Ureter (tissue), 1 donor: ENCODE data around the gene CASP10. TPM values are rescaled to one million over a fixed set of nuclear protein-coding genes. Genes with fewer than 3 reads are reported as not detected.
A peak's percentile ranks its signal among the peaks of the same experiment; 100 is the strongest.

Source experiments
- DNase-seq: peaks from one replicate; pipeline ENCODE4 v3.0.0-alpha.2; 2020; ENCODE audit warnings: low spot score
- total RNA-seq: library from RNA; stranded (reverse); gene quantifications from one replicate; pipeline ENCODE4 v1.2.4, GENCODE V29; 2023
- donor health status: DM: yes; HTN: yes; CAD: no.

The CASP10 gene
- total RNA-seq, 1 donor from 2014 or later, result 16.6 TPM

GRCh38 chr2:201196003-201196402 lies 13.1 kb downstream of the CASP10 start:
- DNase-seq, result no peak

- no peak for DNase-seq
Measured at GRCh38 chr2:201196803-201197202, 13.9 kb downstream of the CASP10 start.

GRCh38 chr2:201197781-201198180 lies 14.8 kb downstream of the CASP10 start:
- no peak for DNase-seq

- DNase-seq, result no peak
Measured at GRCh38 chr2:201199847-201200246, 16.9 kb downstream of the CASP10 start.

- no peak for DNase-seq
Measured at GRCh38 chr2:201200345-201200744, 17.4 kb downstream of the CASP10 start.

- no peak for DNase-seq
Measured at GRCh38 chr2:201201371-201201770, 18.4 kb downstream of the CASP10 start.

- DNase-seq, result no peak
Measured at GRCh38 chr2:201203916-201204654, 21.1 kb downstream of the CASP10 start.

GRCh38 chr2:201204655-201205514 lies 21.9 kb downstream of the CASP10 start:
- DNase-seq, result no peak

GRCh38 chr2:201205515-201205849 lies 22.5 kb downstream of the CASP10 start:
- no peak for DNase-seq

GRCh38 chr2:201208563-201209252 lies 25.8 kb downstream of the CASP10 start:
- no peak for DNase-seq

GRCh38 chr2:201215963-201216362 lies 33.0 kb downstream of the CASP10 start:
- no peak for DNase-seq

GRCh38 chr2:201216918-201217317 lies 34.0 kb downstream of the CASP10 start:
- DNase-seq, result no peak

GRCh38 chr2:201218780-201219179 lies 35.8 kb downstream of the CASP10 start:
- no peak for DNase-seq

- no peak for DNase-seq
Measured at GRCh38 chr2:201219328-201220096, 36.6 kb downstream of the CASP10 start.

- no peak for DNase-seq
Measured at GRCh38 chr2:201220102-201220570, 37.2 kb downstream of the CASP10 start.

- DNase-seq, result no peak
Measured at GRCh38 chr2:201223089-201224073, 40.4 kb downstream of the CASP10 start.

GRCh38 chr2:201228271-201228911 lies 45.5 kb downstream of the CASP10 start:
- no peak for DNase-seq

GRCh38 chr2:201228912-201229290 lies 46.0 kb downstream of the CASP10 start:
- no peak for DNase-seq

- peak; percentile 93 for DNase-seq
Measured at GRCh38 chr2:201231781-201232466, 49.0 kb downstream of the CASP10 start.
